ENCODE data around the gene LAMP2. TPM values are rescaled to one million over a fixed set of nuclear protein-coding genes. Genes with fewer than 3 reads are reported as not detected.
"Not testable (repeated sequence)": the region's sequence is repeated elsewhere in the genome, so short reads cannot be mapped to it uniquely, and the experiment has no call there.

Gene LAMP2
- total and polyA plus RNA-seq, 11 donors: 15.5 to 111 (median 61.3) TPM

GRCh38 chrX:120512222-120512621 lies 43.1 kb upstream of the LAMP2 start:
- Histone ChIP-seq H3K36me3 (no peaks in the 10 kb centered on the region), H3K27ac (no peak overlapping the region), H3K9me3 (no peaks in the 10 kb centered on the region), H3K27me3 (no peaks in the 10 kb centered on the region), H3K4me1 (no peaks in the 10 kb centered on the region), H3K4me3 (no peak overlapping the region)
- TF ChIP-seq POLR2A (IDR thresholded peaks at IDR 0.05): no peak
- TF ChIP-seq, protein P1, sequence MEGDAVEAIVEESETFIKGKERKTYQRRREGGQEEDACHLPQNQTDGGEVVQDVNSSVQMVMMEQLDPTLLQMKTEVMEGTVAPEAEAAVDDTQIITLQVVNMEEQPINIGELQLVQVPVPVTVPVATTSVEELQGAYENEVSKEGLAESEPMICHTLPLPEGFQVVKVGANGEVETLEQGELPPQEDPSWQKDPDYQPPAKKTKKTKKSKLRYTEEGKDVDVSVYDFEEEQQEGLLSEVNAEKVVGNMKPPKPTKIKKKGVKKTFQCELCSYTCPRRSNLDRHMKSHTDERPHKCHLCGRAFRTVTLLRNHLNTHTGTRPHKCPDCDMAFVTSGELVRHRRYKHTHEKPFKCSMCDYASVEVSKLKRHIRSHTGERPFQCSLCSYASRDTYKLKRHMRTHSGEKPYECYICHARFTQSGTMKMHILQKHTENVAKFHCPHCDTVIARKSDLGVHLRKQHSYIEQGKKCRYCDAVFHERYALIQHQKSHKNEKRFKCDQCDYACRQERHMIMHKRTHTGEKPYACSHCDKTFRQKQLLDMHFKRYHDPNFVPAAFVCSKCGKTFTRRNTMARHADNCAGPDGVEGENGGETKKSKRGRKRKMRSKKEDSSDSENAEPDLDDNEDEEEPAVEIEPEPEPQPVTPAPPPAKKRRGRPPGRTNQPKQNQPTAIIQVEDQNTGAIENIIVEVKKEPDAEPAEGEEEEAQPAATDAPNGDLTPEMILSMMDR (IDR thresholded peaks at IDR 0.05): no peak
- no peak for ATAC-seq
- intact Hi-C loops (cut with DNase I): no loop called here
- DNase-seq: no peak
- 74 to 98% (median 87%) methylated on average over 3 of the region's 3 CpGs for WGBS, 4 donors

DNA sequence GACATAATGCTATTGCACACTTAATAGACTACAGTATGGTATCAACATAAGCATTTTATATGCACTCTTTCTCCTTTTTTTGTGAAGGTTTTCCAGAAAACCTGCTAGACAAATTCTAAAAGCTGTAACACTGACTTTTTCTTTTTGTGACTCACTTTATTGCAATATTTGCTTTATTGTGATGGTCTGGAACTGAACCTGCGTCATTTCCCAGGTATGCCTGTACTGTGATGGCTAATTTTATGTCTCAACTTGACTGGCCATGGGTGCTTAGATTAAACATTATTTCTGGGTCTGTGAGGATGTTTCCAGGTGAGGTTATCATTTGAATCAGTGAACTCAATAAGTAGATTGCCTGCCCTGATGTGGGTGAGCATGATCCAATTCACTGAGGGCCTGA lies 35.5 kb upstream of the LAMP2 start:
- TF ChIP-seq, protein P1 (IDR thresholded peaks at IDR 0.05): no peak
- TF ChIP-seq POLR2A (IDR thresholded peaks at IDR 0.05): no peak
- H3K27ac ChIP-seq: no peak overlapping the region
- ATAC-seq: no peak
- H3K27me3 ChIP-seq: no peaks in the 10 kb centered on the region
- no peak overlapping the region for H3K4me3 ChIP-seq
- 57 to 98% (median 84%) methylated on average over 1 of the region's 1 CpG for WGBS, 4 donors
- no peaks in the 10 kb centered on the region for H3K4me1 ChIP-seq
- intact Hi-C loops (cut with DNase I): loop anchor here in 2 of 10 donors (5.0 to 10.0 kb wide), 2 partner anchors 160 to 268 kb away; no protein-coding TSS in a partner anchor
- no peaks in the 10 kb centered on the region for H3K36me3 ChIP-seq
- DNase-seq: no peak
- no peaks in the 10 kb centered on the region for H3K9me3 ChIP-seq

GRCh38 chrX:120499301-120500072 lies 30.4 kb upstream of the LAMP2 start:
- intact Hi-C loops (cut with DNase I): loop anchor here (2.0 to 10.0 kb wide), 8 partner anchors 125 to 275 kb away; no protein-coding TSS in a partner anchor

DNA sequence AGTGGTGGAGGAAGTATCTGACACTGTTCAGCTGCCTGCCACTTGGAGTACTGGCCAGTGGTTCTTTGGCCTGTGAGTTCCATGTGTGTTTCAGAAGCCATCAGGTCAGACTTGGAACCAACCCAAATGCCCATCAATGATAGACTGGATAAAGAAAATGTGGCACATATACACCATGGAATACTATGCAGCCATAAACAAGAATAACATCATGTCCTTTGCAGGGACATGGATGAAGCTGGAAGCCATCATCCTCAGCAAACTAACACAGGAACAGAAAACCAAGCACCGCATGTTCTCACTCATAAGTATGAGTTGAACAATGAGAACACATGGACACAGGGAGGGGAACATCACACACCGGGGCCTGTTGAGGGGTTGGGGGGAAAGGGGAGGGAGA lies 21.0 kb upstream of the LAMP2 start:
- not testable (repeated sequence) for ATAC-seq, H3K36me3 ChIP-seq, DNase-seq, H3K27me3 ChIP-seq, H3K27ac ChIP-seq, H3K9me3 ChIP-seq, H3K4me3 ChIP-seq, H3K4me1 ChIP-seq
- intact Hi-C loops (cut with DNase I): loop anchor here in 6 of 10 donors (10.0 kb wide), 3 partner anchors 135 to 285 kb away; no protein-coding TSS in a partner anchor
- 90 to 100% (median 95%) methylated on average over 2 of the region's 2 CpGs for WGBS, 4 donors

More at GRCh38 chrX:120499301-120500072, 30.4 kb upstream of the LAMP2 start:
- H3K9me3 ChIP-seq: no peaks in the 10 kb centered on the region
- H3K36me3 ChIP-seq: no peaks in the 10 kb centered on the region
- no peak overlapping the region for H3K27ac ChIP-seq
- ATAC-seq (no peak), DNase-seq (no peak)
- no peak overlapping the region for H3K4me3 ChIP-seq
- H3K4me1 ChIP-seq: no peaks in the 10 kb centered on the region
- 55 to 72% (median 62%) methylated on average over 4 of the region's 4 CpGs for WGBS, 4 donors
- TF ChIP-seq, protein P1 (IDR thresholded peaks at IDR 0.05): no peak
- no peak for TF ChIP-seq POLR2A (IDR thresholded peaks at IDR 0.05)
- no peaks in the 10 kb centered on the region for H3K27me3 ChIP-seq

All from heart left ventricle (tissue), 16 donors.